OCI-LY3 (cell line): ENCODE results near the gene ARHGEF10L.

Experiments
- H2AFZ ChIP-seq: fragments of 200-600, 300-600 bp; shearing (Covaris generic); 2 replicates; pipeline ENCODE4 v1.6.0; 2014; ENCODE audit warnings: antibody characterized with exemption, low read depth, low read length
- H3K27ac ChIP-seq: fragments of 200-600, 300-600 bp; sonication (generic); 2 replicates; pipeline ENCODE4 v1.5.1; 2014; ENCODE audit warnings: mild to moderate bottlenecking, low read length, moderate library complexity, mixed read lengths
- H3K27me3 ChIP-seq: fragments of 200-600, 300-600 bp; sonication (generic); 2 replicates; pipeline ENCODE4 v1.6.1; 2014; ENCODE audit warnings: low read depth, low read length, mixed read lengths
- H3K36me3 ChIP-seq: fragments of 200-600, 300-600 bp; sonication (generic); replicated peaks from 2 replicates; pipeline ENCODE3; 2014; ENCODE audit warnings: low read depth, low read length, mixed read lengths
- H3K4me1 ChIP-seq: fragments of 300-600, 200-600 bp; sonication (generic); 2 replicates; pipeline ENCODE4 v1.6.1; 2014; ENCODE audit warnings: low read length, mixed read lengths
- H3K4me2 ChIP-seq: fragments of 200-600, 300-600 bp; sonication (generic); 2 replicates; pipeline ENCODE4 v1.6.1; 2014; ENCODE audit warnings: low read length, mixed read lengths
- H3K4me3 ChIP-seq: fragments of 300-600, 200-600 bp; sonication (generic); 2 replicates; pipeline ENCODE4 v1.5.1; 2014; ENCODE audit warnings: antibody characterized with exemption, mild to moderate bottlenecking, low read length, moderate library complexity
- H3K79me2 ChIP-seq: fragments of 300-600, 200-600 bp; shearing (Covaris generic); 2 replicates; pipeline ENCODE4 v1.6.1; 2014; ENCODE audit warnings: mild to moderate bottlenecking, low read length, mixed read lengths
- H3K9ac ChIP-seq: fragments of 300-600, 200-600 bp; shearing (Covaris generic); 2 replicates; pipeline ENCODE4 v1.6.0; 2014; ENCODE audit warnings: mild to moderate bottlenecking, low read length, moderate library complexity
- H3K9me3 ChIP-seq: fragments of 200-600, 300-600 bp; shearing (Covaris generic); 2 replicates; pipeline ENCODE4 v1.6.1; 2014; ENCODE audit warnings: low read length, mixed read lengths; ENCODE audit not compliant: insufficient read depth
- H4K20me1 ChIP-seq: fragments of 200-600, 300-600 bp; sonication (generic); 2 replicates; pipeline ENCODE4 v1.6.1; 2016; ENCODE audit warnings: low read length, mixed read lengths; ENCODE audit not compliant: insufficient read depth
- EZH2phosphoT487 ChIP-seq: fragments of 200-600 bp; shearing (Covaris generic); IDR thresholded peaks from 2 replicates; pipeline ENCODE4 v1.6.1; 2018; ENCODE audit warnings: antibody characterized with exemption, mixed run types, low read depth
- TF ChIP-seq, protein P1 (sequence below): fragments of 200-600, 300-600 bp; sonication (generic); IDR thresholded peaks from 2 replicates; pipeline ENCODE4 v1.5.1; 2014; ENCODE audit warnings: antibody characterized with exemption, low read length, low read depth

Gene ARHGEF10L

DNA sequence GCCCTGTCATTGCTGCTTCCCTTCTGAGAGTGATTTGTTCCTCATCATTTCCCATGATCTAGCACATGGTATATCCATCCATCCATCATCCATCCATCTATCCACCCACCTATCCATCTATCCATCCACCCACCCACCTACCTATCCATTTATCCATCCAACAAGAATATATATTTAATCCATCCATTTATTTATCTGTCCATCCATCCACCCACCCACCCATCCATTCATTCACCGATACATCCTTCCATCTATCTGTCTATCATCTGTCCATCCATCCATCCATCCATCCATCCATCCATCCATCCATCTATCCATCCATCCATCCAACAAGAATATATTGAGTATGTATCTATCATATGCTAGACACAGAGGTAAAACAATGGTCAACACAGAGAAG is 115.7 kb downstream of the ARHGEF10L start:
- no peaks in the 10 kb centered on the region for H3K36me3 ChIP-seq
- no peaks in the 10 kb centered on the region for H4K20me1 ChIP-seq
- no peak overlapping the region for H3K27ac ChIP-seq
- H3K79me2 ChIP-seq, result no peaks in the 10 kb centered on the region
- no peak overlapping the region for H3K9ac ChIP-seq
- no peaks in the 10 kb centered on the region for H3K27me3 ChIP-seq
- TF ChIP-seq, protein P1, sequence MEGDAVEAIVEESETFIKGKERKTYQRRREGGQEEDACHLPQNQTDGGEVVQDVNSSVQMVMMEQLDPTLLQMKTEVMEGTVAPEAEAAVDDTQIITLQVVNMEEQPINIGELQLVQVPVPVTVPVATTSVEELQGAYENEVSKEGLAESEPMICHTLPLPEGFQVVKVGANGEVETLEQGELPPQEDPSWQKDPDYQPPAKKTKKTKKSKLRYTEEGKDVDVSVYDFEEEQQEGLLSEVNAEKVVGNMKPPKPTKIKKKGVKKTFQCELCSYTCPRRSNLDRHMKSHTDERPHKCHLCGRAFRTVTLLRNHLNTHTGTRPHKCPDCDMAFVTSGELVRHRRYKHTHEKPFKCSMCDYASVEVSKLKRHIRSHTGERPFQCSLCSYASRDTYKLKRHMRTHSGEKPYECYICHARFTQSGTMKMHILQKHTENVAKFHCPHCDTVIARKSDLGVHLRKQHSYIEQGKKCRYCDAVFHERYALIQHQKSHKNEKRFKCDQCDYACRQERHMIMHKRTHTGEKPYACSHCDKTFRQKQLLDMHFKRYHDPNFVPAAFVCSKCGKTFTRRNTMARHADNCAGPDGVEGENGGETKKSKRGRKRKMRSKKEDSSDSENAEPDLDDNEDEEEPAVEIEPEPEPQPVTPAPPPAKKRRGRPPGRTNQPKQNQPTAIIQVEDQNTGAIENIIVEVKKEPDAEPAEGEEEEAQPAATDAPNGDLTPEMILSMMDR, result no peak
- no peak for TF ChIP-seq EZH2phosphoT487
- no peak overlapping the region for H3K4me2 ChIP-seq
- no peaks in the 10 kb centered on the region for H3K9me3 ChIP-seq
- H3K4me3 ChIP-seq, result no peak overlapping the region
- H3K4me1 ChIP-seq, result no peaks in the 10 kb centered on the region
- H2AFZ ChIP-seq, result no peak overlapping the region

DNA sequence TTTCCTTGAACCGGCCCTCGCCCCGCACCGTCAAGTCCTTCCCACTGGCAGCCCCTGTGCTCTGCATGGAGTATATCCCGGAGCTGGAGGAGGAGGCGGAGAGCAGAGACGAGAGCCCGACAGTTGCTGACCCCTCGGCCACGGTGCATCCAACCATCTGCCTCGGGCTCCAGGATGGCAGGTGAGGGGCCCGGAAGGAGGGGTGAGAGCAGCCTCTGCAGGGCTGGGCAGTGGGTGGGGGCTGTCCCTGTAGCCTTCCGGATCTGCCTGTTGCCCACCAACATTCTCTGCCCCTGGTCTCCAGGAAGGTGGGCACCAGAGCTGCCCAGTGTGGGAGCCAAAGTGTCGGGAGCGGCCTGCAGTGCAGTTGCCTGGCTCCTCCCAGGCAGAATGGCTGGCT is 116.4 kb downstream of the ARHGEF10L start:
- Histone ChIP-seq H2AFZ (no peak overlapping the region), H3K9me3 (no peaks in the 10 kb centered on the region), H3K27ac (no peak overlapping the region), H3K4me3 (no peak overlapping the region), H3K9ac (no peak overlapping the region), H3K4me1 (no peaks in the 10 kb centered on the region), H3K36me3 (no peaks in the 10 kb centered on the region), H3K79me2 (no peaks in the 10 kb centered on the region), H4K20me1 (no peaks in the 10 kb centered on the region), H3K4me2 (no peak overlapping the region), H3K27me3 (no peaks in the 10 kb centered on the region)
- no peak for TF ChIP-seq EZH2phosphoT487
- TF ChIP-seq, protein P1, result no peak

GRCh38 chr1:17657436-17657835 is 117.9 kb downstream of the ARHGEF10L start:
- Histone ChIP-seq H3K9ac (no peak overlapping the region), H2AFZ (no peak overlapping the region), H3K4me1 (no peaks in the 10 kb centered on the region), H3K4me2 (no peak overlapping the region), H4K20me1 (no peaks in the 10 kb centered on the region), H3K4me3 (no peak overlapping the region), H3K27me3 (no peaks in the 10 kb centered on the region), H3K36me3 (no peaks in the 10 kb centered on the region), H3K27ac (no peak overlapping the region), H3K79me2 (no peaks in the 10 kb centered on the region), H3K9me3 (no peaks in the 10 kb centered on the region)
- TF ChIP-seq, protein P1, result no peak
- no peak for TF ChIP-seq EZH2phosphoT487

DNA sequence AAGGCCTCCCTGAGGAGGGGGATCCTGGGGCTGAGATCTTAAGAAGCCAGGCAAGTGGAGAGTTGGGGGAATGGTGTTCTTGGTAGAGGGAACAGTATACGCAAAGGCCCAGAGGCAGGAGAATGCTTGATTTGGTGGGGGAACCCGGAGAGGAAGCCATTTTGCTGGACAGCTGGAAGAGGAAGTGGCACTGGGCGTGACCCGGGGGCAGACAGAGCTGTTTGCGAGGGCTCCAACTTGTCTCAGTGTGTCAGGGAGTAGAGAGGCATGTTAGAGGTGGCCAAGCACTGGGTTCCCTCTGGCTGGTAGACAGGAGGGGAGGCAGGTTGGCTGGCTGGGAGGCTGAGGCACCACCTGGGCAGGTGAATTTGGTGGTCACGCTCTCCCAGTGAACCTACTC is 119.3 kb downstream of the ARHGEF10L start:
- no peak overlapping the region for H3K4me3 ChIP-seq
- no peak for TF ChIP-seq EZH2phosphoT487
- TF ChIP-seq, protein P1, result no peak
- H3K9me3 ChIP-seq, result no peaks in the 10 kb centered on the region
- no peaks in the 10 kb centered on the region for H3K4me1 ChIP-seq
- H4K20me1 ChIP-seq, result no peaks in the 10 kb centered on the region
- no peak overlapping the region for H2AFZ ChIP-seq
- H3K4me2 ChIP-seq, result no peak overlapping the region
- H3K79me2 ChIP-seq, result no peaks in the 10 kb centered on the region
- no peak overlapping the region for H3K9ac ChIP-seq
- no peaks in the 10 kb centered on the region for H3K27me3 ChIP-seq
- no peak overlapping the region for H3K27ac ChIP-seq
- H3K36me3 ChIP-seq, result no peaks in the 10 kb centered on the region
